Keratinocyte (primary cell): ENCODE measurements around the gene SLC12A5.

ENCODE experiments used
- EZH2 ChIP-seq: IDR thresholded peaks from one replicate; pipeline ENCODE4 v1.6.1; 2012; ENCODE audit warnings: inconsistent platforms, mild to moderate bottlenecking, low read length, moderate library complexity
- TF ChIP-seq, protein P1 (sequence below), 3 experiments: IDR thresholded peaks in 1 of 3; conservative IDR thresholded peaks in 1 of 3; optimal IDR thresholded peaks in 1 of 3; 2 replicates in 2 of 3; 3 replicates in 1 of 3; pipeline versions ENCODE3 to v1.5.1; 2011; ENCODE audit warnings: low read length in 3 of 3, mild to moderate bottlenecking in 3 of 3, moderate library complexity in 2 of 3, control low read depth in 1 of 3, inconsistent platforms in 1 of 3; ENCODE audit not compliant: insufficient read depth in 2 of 3; ENCODE audit errors: extremely low read depth in 1 of 3

DNA sequence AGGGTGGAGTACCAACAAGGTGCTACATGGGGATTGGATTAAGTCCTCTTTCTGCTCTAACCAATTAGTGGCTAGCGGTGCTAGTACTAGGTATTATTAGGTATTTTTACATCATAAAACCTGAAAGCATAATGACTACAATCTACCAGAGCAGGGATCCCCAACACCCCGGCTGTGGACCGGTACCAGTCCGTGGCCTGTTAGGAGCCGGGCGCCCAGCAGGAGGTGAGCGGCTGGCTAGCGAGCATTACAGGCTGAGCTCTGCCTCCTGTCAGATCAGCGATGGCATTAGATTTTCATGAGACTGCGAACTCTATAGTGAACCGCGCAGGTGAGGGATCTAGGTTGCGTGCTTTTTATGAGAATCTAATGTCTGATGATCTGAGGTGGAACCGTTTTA is 80.0 kb downstream of the SLC12A5 start:
- TF ChIP-seq, protein P1, sequence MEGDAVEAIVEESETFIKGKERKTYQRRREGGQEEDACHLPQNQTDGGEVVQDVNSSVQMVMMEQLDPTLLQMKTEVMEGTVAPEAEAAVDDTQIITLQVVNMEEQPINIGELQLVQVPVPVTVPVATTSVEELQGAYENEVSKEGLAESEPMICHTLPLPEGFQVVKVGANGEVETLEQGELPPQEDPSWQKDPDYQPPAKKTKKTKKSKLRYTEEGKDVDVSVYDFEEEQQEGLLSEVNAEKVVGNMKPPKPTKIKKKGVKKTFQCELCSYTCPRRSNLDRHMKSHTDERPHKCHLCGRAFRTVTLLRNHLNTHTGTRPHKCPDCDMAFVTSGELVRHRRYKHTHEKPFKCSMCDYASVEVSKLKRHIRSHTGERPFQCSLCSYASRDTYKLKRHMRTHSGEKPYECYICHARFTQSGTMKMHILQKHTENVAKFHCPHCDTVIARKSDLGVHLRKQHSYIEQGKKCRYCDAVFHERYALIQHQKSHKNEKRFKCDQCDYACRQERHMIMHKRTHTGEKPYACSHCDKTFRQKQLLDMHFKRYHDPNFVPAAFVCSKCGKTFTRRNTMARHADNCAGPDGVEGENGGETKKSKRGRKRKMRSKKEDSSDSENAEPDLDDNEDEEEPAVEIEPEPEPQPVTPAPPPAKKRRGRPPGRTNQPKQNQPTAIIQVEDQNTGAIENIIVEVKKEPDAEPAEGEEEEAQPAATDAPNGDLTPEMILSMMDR (optimal IDR thresholded peaks at IDR 0.05 in 1 of 3, IDR thresholded peaks at IDR 0.05 in 1 of 3, conservative IDR thresholded peaks at IDR 0.05 in 1 of 3; ENCODE audit: extremely low read depth in 1 of 3, insufficient read depth in 2 of 3, low read length in 3 of 3): no peak
- TF ChIP-seq EZH2: no peak
